Measurements from ENCODE around the gene MTF1.

MTF1 gene

GRCh38 chr1:37794372-37795339 lies 64.7 kb downstream of the MTF1 start (continued):
- TF ChIP-seq KLF10 (tag by site-specific recombination; IDR thresholded peaks at IDR 0.05) (0 out of 2 replicates have a peak, but pooled peaks have one; percentile 19), ZBTB20 (tag by site-specific recombination; IDR thresholded peaks at IDR 0.05) (peak; percentile 90), GLIS1 (tag by site-specific recombination; IDR thresholded peaks at IDR 0.05) (peak; percentile 61), ZNF341 (tag by site-specific recombination; IDR thresholded peaks at IDR 0.05; ENCODE audit: low read depth) (peak; percentile 59), IKZF3 (tag by site-specific recombination; IDR thresholded peaks at IDR 0.05) (0 out of 2 replicates have a peak, but pooled peaks have one; percentile 30), ZBTB48 (tag by site-specific recombination; IDR thresholded peaks at IDR 0.05) (peak; percentile 41; the same call in 1 of the 2 replicates), EGR2 (tag by site-specific recombination; IDR thresholded peaks at IDR 0.05; ENCODE audit: low read depth) (peak; percentile 43; the same call in 1 of the 2 replicates), ZNF843 (tag by site-specific recombination; IDR thresholded peaks at IDR 0.05) (peak; percentile 15; the same call in 1 of the 2 replicates), KLF16 (tag by site-specific recombination; IDR thresholded peaks at IDR 0.05) (no peak), ZNF529 (tag by site-specific recombination; IDR thresholded peaks at IDR 0.05; ENCODE audit: insufficient replicate concordance) (no peak), ZNF175 (tag by site-specific recombination; IDR thresholded peaks at IDR 0.05) (no peak), KLF1 (tag by site-specific recombination; IDR thresholded peaks at IDR 0.05) (peak; percentile 34; the same call in 1 of the 2 replicates), ZNF692 (tag by site-specific recombination; IDR thresholded peaks at IDR 0.05) (peak; percentile 74), ZNF366 (tag by site-specific recombination; conservative IDR thresholded peaks at IDR 0.05) (no peak), ZNF221 (tag by site-specific recombination; IDR thresholded peaks at IDR 0.05; ENCODE audit: borderline replicate concordance) (no peak), ZFP3 (tag by site-specific recombination; IDR thresholded peaks at IDR 0.05; ENCODE audit: low read depth) (no peak), PRDM2 (tag by site-specific recombination; IDR thresholded peaks at IDR 0.05; ENCODE audit: borderline replicate concordance) (no peak), ZNF449 (tag by site-specific recombination; IDR thresholded peaks at IDR 0.05) (no peak), KLF8 (tag by site-specific recombination; IDR thresholded peaks at IDR 0.05) (peak; percentile 47; the same call in 1 of the 2 replicates), ZNF707 (tag by site-specific recombination; IDR thresholded peaks at IDR 0.05) (no peak), ZNF600 (tag by site-specific recombination; IDR thresholded peaks at IDR 0.05) (0 out of 2 replicates have a peak, but pooled peaks have one; percentile 8), RBAK (tag by site-specific recombination; IDR thresholded peaks at IDR 0.05) (no peak), ZNF140 (tag by site-specific recombination; IDR thresholded peaks at IDR 0.05) (peak; percentile 22; the same call in 1 of the 2 replicates), ZBTB10 (tag by site-specific recombination; IDR thresholded peaks at IDR 0.05) (0 out of 2 replicates have a peak, but pooled peaks have one; percentile 33), ZNF335 (tag by site-specific recombination; conservative IDR thresholded peaks at IDR 0.05) (peak; percentile 76)
- TF ChIP-seq, protein P1, sequence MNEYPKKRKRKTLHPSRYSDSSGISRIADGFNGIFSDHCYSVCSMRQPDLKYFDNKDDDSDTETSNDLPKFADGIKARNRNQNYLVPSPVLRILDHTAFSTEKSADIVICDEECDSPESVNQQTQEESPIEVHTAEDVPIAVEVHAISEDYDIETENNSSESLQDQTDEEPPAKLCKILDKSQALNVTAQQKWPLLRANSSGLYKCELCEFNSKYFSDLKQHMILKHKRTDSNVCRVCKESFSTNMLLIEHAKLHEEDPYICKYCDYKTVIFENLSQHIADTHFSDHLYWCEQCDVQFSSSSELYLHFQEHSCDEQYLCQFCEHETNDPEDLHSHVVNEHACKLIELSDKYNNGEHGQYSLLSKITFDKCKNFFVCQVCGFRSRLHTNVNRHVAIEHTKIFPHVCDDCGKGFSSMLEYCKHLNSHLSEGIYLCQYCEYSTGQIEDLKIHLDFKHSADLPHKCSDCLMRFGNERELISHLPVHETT (tag by site-specific recombination; IDR thresholded peaks at IDR 0.05) = no peak
